NCI-H146 treated with DMSO at 0.1 percent for 48 hours (cell line): ENCODE data around the gene PNPLA7.
"Not testable (repeated sequence)": the region's sequence is repeated elsewhere in the genome, so short reads cannot be mapped to it uniquely, and the experiment has no call there.

Experiments
- DNase-seq: peaks from one replicate; lab custom pipeline; 2025; ENCODE audit not compliant: unreplicated experiment; lab: John Stamatoyannopoulos, UW

PNPLA7 gene

GRCh38 chr9:137550231-137550621, at the start of gene PNPLA7:
TSS of gene PNPLA7 (minus strand) at chr9:137550402. CDS start at chr9:137550197, 205 bp downstream.
- peak; percentile 59 for DNase-seq

GRCh38 chr9:137598943-137599342, 48.7 kb upstream of the PNPLA7 start:
- DNase-seq, result no peak

- DNase-seq, result not testable (repeated sequence)
Measured at GRCh38 chr9:137596577-137596976, 46.4 kb upstream of the PNPLA7 start.

DNA sequence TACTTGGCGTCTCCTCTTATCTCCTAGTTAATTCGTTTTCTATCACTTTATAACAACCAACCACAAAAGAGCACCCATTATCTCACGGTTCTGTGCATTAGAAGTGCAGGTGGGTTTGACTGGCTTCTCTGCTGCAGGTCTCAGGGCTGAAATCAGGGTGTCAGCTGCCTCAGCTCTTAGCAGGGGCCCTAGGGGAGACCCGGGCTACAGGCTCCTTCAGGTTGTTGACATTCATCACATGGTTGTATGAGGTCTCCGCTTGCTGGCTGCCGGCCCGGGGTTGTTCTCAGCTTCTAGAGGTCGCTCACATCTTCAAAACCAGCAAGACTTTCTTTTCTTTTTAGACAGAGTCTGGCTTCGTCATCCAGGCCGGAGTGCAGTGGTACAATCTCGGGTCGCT, 43.0 kb upstream of the PNPLA7 start:
- DNase-seq, result no peak

- no peak for DNase-seq
Measured at GRCh38 chr9:137592767-137593166, 42.6 kb upstream of the PNPLA7 start.

DNA sequence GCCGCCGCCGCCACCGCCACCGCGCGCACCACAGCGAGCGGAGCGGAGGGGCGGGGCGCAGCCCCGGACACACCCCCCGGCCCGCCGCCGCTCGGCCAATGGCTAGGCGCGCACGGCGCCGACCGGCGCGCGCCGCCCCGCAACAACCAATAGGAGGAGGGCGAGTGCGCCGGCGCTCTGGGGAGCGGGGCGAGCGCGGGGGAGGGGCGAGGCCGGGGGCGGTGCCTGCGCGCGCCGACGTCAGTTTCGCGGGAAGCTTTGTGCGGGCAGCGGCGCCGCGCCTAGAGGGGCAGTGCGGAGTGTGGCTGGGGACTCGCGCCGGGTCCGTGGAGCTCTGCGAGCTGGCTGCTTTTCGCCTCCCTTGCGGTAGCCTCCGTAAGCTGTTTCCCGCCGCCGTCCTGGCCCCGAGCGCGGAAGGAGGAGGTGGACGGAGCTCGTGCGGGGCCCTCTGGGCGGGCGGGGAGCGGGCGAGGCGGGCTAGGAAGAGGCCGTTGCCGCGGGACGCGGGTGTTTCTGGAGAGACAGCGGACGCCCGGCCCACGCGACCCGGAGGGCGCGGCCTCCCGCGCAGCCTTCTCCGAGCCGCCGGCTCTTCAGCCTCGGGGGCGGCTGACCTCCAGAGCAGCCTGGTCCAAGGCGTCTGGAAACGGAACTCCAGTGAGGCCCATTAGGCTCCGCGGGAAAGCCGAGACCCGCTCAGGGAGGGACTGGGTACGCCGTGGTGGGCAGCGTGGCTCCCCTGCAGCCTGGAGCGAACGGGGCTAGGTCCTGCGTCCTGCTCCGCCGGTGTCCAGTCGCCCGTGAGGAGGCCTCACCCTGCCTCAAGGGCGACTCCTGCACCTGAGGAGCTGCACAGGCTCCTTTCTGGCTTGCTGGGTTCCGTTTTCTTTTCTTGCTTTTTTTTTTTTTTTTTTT, 40.5 kb upstream of the PNPLA7 start, which contains the start of gene ZMYND19:
Gene ZMYND19, minus strand, starts transcription at position 44 of the 915 bp plus-strand sequence. CDS start 249 bp downstream, outside the sequence.
- peak; percentile 39 for DNase-seq

GRCh38 chr9:137590123-137590468, 39.9 kb upstream of the PNPLA7 start:
- no peak for DNase-seq

DNA sequence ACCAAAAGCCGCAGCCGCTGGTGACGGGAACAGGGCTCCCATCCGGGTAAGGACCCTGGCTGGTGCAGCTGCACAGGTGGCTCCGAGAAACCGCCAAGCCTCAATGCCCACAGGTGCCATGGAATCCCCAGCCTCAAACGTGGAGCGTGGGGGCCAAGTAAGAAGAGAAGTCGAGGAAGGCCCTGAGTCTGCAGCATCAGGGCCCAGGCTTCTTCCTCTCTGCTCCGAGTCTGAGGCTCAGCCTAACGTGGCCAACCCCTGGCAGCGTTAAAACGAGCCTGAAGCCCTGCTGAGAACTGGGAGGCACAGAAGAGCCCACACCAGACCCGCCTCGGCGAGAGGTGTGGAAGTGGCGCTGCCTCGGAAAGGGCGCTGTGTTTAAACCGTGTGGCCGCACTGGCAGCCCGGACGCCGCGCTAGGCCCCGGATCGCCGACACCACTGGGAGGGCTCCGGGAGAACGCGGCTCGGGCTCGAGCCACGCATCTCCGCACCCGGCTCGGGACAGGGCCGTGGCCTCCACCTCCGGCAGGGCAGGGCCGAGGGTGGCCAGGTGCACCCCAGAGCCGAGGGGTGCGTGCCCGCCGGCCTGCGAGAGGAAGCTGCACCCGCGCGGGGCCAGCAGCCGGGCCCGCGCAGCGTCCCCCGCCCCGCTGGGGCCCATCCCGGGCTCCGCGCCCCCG, 39.4 kb upstream of the PNPLA7 start:
- DNase-seq, result no peak

- DNase-seq, result no peak
Measured at GRCh38 chr9:137588891-137589290, 38.7 kb upstream of the PNPLA7 start.

DNA sequence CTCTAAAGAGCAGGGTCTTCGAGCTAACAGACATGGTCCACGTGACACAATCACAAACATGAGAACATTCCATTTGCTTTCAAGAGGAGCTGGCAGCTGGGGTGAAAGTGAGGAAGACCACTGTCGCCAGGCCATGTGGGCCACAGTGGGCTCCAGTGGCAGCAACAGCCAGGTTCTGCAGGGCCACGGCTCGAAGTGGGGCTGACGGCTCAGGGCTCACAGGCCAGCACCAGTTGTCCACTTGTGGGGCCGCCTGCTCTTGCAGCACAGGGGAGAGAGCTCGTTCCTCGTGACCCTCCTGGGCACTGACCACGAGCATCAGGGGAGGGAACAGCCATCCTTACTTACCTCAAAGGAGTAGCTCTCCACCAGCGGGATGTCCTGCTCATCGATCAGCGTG, 38.1 kb upstream of the PNPLA7 start:
- DNase-seq, result no peak

GRCh38 chr9:137586854-137587253, 36.7 kb upstream of the PNPLA7 start:
- DNase-seq, result no peak

DNA sequence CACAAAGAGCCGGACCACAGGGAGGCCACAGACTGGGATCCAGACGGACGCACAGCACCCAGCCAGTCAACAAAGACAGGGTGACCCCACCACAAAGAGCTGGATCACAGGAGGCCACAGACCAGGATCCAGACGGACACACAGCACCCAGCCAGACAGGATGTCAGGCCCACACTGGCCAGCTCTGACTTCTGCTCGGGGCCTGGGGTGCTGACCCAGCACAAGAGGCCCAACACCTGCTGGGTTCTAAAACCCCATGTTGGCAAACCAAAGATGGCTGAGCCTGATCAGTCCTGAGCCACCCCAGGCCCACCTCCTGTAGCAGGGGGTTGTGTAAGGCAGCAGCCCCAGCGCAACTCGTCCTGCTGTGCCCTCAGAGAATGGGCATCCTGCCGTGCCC, 33.8 kb upstream of the PNPLA7 start:
- no peak for DNase-seq

GRCh38 chr9:137583347-137583746, 33.1 kb upstream of the PNPLA7 start:
- no peak for DNase-seq

DNA sequence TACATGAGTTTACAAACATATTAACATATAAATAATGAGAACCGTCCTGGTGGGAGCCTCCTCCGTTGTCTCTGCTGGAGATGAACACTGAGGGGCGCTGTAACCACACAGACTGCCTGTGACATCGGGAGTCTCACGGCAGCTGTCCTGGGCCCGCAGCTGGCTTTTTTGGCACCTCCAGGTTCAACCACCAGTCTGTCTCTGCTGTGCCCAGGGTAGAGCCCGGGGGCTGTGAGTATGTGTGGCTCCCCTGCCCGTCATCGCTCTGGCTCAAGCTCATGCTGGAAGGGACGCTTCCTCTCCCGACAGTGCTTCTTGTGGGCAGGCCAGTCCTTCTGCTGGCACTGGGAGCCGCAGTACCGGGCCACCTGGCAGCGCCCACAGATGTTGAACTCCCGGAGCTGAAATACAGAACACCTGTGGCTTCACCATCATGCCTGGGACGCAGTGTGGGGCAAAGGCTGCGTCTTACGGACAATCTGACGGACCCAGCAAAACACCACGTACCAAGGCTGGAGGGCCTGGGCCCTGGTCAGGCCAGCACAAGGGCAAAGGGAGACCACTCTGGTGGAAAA, 32.2 kb upstream of the PNPLA7 start:
- no peak for DNase-seq

- DNase-seq, result no peak
Measured at GRCh38 chr9:137581361-137582285, 31.4 kb upstream of the PNPLA7 start.

GRCh38 chr9:137580954-137581322, 30.7 kb upstream of the PNPLA7 start:
- DNase-seq, result no peak

GRCh38 chr9:137580209-137580953, 30.2 kb upstream of the PNPLA7 start:
- no peak for DNase-seq

DNA sequence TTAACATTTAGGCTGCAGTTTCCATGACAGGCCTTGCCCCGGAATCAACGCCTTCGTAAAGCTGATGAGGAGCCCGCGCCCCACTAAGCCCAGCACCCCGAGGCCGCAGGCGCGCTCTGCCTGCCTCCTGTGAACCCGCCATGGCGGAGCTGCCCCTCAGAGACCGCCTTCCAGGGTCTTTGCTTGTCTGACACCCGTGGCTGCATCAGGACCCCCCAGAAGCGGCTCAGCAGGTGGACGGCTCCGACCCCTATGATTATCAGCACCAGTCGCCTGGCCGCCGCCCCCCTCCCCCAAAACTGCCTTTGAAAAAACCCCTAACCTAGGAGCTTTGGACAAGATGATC, 29.0 kb upstream of the PNPLA7 start:
- no peak for DNase-seq

DNA sequence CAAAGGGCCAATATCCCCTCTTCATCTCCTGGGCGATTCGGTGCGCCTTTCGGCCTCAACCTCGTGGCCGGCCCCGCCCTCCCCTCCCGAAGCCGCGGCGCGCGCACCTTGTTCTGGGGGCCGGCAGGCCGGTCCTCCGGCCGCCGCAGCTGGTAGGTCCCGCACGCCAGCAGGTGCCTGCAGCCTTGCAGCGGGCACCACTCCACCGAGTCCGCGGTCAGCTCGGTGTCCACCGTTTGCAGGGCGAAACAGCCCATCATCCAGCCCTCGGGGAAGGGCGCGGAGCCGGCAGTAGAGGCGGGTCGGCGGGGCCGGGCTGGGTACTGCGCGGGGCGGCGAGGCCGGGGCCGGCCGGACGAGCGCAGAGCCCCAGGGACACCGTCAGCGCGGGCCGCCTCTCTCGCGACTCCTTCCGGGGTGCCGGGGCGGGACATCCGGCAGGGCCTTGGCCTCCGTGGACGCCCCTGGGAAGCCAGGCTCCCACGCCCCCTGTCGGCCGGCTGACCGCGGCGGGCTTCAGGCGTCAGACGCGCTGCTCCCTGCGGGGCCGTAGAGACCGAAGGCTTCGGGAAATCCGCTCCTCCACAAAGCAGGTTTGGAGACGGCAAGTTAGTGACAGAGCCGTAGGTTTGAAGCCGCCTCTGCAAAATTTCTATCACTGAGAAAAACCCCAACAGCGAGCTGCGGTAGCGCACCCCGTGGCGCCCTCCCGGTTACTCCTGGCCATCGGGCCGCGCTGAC, 28.5 kb upstream of the PNPLA7 start, which contains the start of gene DPH7:
Gene DPH7, minus strand, starts transcription at position 408 of the 741 bp plus-strand sequence. Its CDS starts 148 bp downstream, at position 260.
- DNase-seq, result peak; percentile 49
